Retinal pigment epithelial cell (primary cell): ENCODE data around the gene KCNB1.

Source experiments
- DNase-seq: peaks from one replicate; pipeline ENCODE4 v3.0.0-alpha.2; 2010; ENCODE audit warnings: low read depth
- H3K4me3 ChIP-seq: 2 replicates; pipeline ENCODE4 v1.5.1; 2011; ENCODE audit warnings: mild to moderate bottlenecking, low read length, control low read depth, moderate library complexity
- TF ChIP-seq, protein P1 (sequence below): conservative IDR thresholded peaks from 2 replicates; pipeline ENCODE4 v1.5.1; 2011; ENCODE audit warnings: low read depth, low read length, control low read depth, inconsistent platforms

The KCNB1 gene

DNA sequence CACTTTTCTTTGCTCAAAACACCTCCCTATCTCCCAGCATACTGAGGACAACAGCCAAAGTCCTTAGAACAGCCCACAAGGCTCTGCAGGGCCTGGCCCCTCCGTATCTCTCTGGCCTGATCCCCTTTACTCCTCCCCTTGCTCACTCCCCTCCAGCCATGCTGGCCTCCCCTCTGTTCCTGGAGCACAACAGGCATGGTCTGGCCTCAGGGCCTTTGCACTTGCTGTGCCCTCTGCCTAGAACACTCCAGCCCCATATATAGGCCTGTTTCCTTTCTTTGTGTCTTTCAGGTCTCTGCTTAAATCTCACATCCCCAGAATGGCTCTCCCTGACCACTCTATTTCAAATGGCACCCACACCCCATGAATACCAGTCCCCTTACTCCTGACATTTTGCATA is 62.7 kb downstream of the KCNB1 start:
- no peak overlapping the region for H3K4me3 ChIP-seq
- TF ChIP-seq, protein P1, sequence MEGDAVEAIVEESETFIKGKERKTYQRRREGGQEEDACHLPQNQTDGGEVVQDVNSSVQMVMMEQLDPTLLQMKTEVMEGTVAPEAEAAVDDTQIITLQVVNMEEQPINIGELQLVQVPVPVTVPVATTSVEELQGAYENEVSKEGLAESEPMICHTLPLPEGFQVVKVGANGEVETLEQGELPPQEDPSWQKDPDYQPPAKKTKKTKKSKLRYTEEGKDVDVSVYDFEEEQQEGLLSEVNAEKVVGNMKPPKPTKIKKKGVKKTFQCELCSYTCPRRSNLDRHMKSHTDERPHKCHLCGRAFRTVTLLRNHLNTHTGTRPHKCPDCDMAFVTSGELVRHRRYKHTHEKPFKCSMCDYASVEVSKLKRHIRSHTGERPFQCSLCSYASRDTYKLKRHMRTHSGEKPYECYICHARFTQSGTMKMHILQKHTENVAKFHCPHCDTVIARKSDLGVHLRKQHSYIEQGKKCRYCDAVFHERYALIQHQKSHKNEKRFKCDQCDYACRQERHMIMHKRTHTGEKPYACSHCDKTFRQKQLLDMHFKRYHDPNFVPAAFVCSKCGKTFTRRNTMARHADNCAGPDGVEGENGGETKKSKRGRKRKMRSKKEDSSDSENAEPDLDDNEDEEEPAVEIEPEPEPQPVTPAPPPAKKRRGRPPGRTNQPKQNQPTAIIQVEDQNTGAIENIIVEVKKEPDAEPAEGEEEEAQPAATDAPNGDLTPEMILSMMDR, result no peak
- no peak for DNase-seq

DNA sequence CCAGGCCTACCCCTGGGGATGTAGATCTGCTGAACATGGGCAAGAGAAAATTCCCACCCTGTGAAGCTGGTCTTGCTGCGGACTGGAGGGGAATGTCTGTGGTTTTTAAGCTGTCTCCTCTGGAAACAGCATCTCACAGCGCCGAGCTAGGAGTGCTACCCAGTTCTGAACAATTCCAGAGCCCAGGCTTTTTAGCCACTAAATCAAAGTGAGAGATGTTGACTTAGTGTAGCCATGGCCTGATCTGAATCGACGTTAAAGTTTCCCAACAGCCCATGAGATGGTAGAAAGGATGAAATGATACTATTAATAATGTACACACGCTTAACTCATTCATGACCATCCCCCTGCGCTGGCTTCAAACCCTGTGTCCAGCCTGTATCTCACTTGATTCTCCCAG is 63.7 kb downstream of the KCNB1 start:
- H3K4me3 ChIP-seq, result no peak overlapping the region
- TF ChIP-seq, protein P1, result no peak
- no peak for DNase-seq

DNA sequence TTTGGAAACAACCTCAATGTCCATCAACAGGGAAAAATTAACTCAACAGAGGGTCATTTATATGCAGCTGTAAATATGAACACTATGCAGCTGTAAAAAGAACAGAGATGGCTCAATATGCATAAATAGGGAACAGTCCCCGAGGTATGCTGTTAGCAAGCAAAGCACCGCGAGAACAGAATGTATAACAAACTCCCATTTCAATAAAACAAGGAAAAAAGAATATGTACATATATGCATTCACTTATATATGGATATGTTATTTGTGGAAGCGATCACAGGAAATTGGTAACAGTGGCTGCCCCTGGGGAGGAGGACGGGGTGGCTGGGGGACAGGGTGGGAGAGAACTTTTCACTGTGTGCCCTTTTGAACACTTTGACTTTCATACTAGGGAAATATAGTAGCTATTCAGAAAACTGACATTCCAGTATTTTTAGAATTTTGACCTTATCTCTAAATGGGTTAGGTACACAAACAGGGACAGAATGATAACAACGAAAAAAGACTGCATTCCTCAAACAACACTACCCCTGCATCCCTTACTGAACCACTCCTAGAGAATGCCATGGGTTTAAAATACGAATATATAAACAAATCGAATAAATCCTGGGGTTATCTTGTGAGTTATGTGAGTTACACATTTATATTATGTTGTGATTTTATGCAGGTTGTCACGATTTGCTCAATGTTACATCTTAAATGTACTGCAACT is 64.5 kb downstream of the KCNB1 start:
- no peak for DNase-seq
- TF ChIP-seq, protein P1, result no peak
- no peak overlapping the region for H3K4me3 ChIP-seq

DNA sequence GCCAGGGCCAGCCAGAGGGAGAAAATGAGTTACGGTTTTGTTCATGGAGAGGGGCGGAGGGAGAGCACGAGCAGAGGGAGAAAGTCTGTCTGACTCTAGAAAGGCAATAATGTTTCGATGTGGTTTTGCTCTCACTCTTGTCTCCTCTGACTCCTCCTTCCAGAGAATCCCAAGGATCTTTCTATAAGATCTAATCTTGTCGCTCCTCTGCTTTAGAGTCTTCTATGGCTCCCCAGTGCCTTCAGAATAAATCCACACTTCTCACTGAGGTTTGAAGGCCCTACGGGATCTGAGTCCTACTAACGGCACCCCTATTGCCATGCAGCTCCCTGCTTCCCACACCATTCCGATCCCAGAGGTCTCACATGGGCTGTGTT is 66.8 kb downstream of the KCNB1 start:
- TF ChIP-seq, protein P1, result no peak
- H3K4me3 ChIP-seq, result no peak overlapping the region
- no peak for DNase-seq

DNA sequence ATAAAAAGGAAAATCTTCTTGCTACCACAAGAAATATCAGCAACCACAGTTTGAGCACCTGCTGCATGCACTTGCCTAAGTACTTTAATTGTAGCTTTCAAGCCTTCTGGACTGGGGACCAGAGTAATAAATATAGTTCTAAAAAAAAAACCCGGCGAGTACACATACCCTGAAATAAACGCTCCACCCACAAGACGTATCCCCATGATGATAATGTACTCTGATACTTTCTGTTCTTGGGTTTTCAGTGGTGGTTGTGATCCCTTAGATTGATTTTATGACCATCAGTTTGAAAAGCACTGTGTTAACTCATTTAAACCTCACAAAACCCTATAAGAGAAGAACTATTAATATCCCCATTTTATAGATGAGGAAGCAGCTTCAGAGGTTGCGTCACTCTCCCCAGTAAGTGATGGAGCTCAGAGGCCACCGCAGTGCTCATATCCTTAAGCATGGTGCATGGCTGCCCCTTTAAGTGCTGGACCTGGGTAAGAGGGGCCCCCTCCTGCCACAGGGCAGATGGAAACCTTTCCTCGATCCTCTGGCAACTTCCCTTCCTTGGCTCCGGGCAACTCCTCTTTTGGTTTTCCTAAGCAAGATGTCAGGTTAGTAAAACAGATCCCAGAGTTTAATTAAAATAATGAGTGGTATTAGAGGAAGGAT is 67.3 kb downstream of the KCNB1 start:
- no peak overlapping the region for H3K4me3 ChIP-seq
- TF ChIP-seq, protein P1, result no peak
- DNase-seq, result no peak

DNA sequence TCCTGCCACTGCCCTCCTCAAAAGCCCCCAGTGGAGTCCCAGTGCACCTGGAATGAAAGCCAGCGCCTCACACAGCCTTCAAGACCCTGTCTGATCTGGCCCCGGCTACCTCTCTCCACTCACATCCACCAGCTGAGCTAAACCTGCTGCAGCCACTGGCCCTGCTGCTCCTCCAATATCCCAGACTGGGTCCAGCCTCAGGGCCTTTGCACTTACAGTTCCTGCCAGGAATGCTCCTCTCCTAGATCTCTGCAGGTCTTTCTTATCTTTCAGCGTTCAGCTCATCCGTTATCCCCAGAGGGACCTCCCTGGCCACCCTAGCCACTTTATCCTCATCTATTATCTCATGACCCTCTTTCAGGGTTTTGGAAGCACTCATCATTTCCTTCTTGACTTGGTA is 68.8 kb downstream of the KCNB1 start:
- TF ChIP-seq, protein P1, result no peak
- no peak for DNase-seq
- H3K4me3 ChIP-seq, result no peak overlapping the region

DNA sequence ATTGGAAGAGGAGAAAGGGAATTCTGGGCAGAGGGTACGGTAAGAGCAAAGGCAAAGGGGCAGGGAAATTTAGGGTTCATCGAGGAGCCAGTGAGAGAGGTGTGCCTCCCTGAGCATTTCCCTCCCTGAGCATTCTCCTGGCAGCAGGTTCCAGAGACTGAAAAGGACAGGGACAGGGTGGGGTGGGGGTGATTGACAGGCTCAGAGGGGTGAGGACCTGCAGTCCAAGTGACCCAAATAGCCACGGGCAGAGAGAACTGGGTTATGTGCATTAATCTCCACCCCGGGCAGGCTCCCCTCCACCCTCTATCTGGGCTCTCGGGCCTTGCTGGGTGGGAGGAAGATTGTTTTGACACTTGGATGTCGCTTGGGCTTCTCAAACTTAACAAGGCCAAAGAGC is 69.5 kb downstream of the KCNB1 start:
- TF ChIP-seq, protein P1, result no peak
- no peak overlapping the region for H3K4me3 ChIP-seq
- DNase-seq, result no peak
